SH-SY5Y (cell line): ENCODE data around the gene LTK.

Experiments
- GATA2 ChIP-seq: IDR thresholded peaks from 2 replicates; pipeline ENCODE4 v1.6.1; 2011; ENCODE audit warnings: mild to moderate bottlenecking, low read depth, low read length
- GATA3 ChIP-seq: IDR thresholded peaks from 2 replicates; pipeline ENCODE4 v1.6.1; 2011; ENCODE audit warnings: low read depth, mild to moderate bottlenecking, low read length, moderate library complexity

GRCh38 chr15:41482110-41482877 lies 31.3 kb downstream of the LTK start:
- TF ChIP-seq GATA3 (no peak), GATA2 (no peak)
